Upper lobe of left lung (tissue), 6 donors: ENCODE measurements around the gene HACD2. TPM values are rescaled to one million over a fixed set of nuclear protein-coding genes. Genes with fewer than 3 reads are reported as not detected.
A peak's percentile ranks its signal among the peaks of the same experiment; 100 is the strongest.

Experiments
- ATAC-seq, 2 donors: fragments of 200-7000 bp; cut with Tn5 transposase; one replicate each; pipeline ENCODE4 v1.9.1; 2022; ENCODE audit warnings: mild to moderate bottlenecking in 2 of 2, moderate library complexity in 2 of 2; ENCODE audit not compliant: low FRiP score in 2 of 2
- DNase-seq, 2 donors: peaks; one replicate each; pipeline ENCODE4 v3.0.0-alpha.2; 2019 to 2020
- H3K27ac ChIP-seq, 4 donors: fragments of 200-600 bp; sonication (generic); one replicate each; pipeline ENCODE4 v1.5.1; 2016 to 2019
- H3K27me3 ChIP-seq, 4 donors: fragments of 200-600 bp; sonication (generic); one replicate each; pipeline ENCODE4 v1.5.1; 2017 to 2019
- H3K36me3 ChIP-seq, 4 donors: fragments of 200-600 bp; sonication (generic); one replicate each; pipeline ENCODE4 v1.5.1; 2016 to 2019
- H3K4me1 ChIP-seq, 4 donors: fragments of 200-600 bp; sonication (generic); one replicate each; pipeline ENCODE4 v1.5.1; 2018 to 2019
- H3K4me3 ChIP-seq, 4 donors: fragments of 200-600 bp; sonication (generic); one replicate each; pipeline ENCODE4 v1.5.1; 2017 to 2019; ENCODE audit warnings: mild to moderate bottlenecking in 2 of 4, moderate library complexity in 1 of 4
- H3K9me3 ChIP-seq, 4 donors: fragments of 200-600 bp; sonication (generic); one replicate each; pipeline ENCODE4 v1.5.1; 2018 to 2019
- CTCF ChIP-seq, 6 experiments: fragments of 450-650 bp in 4 of 6; fragments of 200-600 bp in 2 of 6; sonication (generic) in 2 of 6; IDR thresholded peaks; one replicate each; pipeline ENCODE4 v1.5.1; 2016 to 2019; ENCODE audit warnings: antibody characterized with exemption in 6 of 6
- EP300 ChIP-seq, 4 donors: sonication (generic); formaldehyde crosslinking; IDR thresholded peaks; one replicate each; pipeline ENCODE4 v1.5.1; 2017; ENCODE audit warnings: antibody characterized with exemption in 4 of 4, control low read depth in 2 of 4
- POLR2A ChIP-seq, 4 donors: fragments of 450-650 bp; IDR thresholded peaks; one replicate each; pipeline ENCODE4 v1.5.1; 2016 to 2017; ENCODE audit warnings: antibody characterized with exemption in 4 of 4, mild to moderate bottlenecking in 2 of 4
- POLR2AphosphoS5 ChIP-seq, 2 donors: sonication (generic); formaldehyde crosslinking; IDR thresholded peaks; one replicate each; pipeline ENCODE4 v1.5.1; 2017; ENCODE audit warnings: antibody characterized with exemption in 2 of 2
- WGBS, 2 donors: methylation state at CpG; one replicate each; pipeline ENCODE4 v1.1.5; 2017 to 2018; 5-methylcytosine and 5-hydroxymethylcytosine counted together
- total RNA-seq, 6 donors: library from RNA; depleted of rRNA in 4 of 6; stranded (reverse); fragments of >200 nt in 4 of 6; gene quantifications; one replicate each; pipeline versions ENCODE4 v1.1.0 to v1.2.1, GENCODE V29; 2016 to 2021
- donor health status: DM: no; HTN: no; CAD: no; lungs with moderate emphysema.
- donor health status: DM: no; HTN: yes; CAD: no; lungs with severe emphysema.

The HACD2 gene
- total RNA-seq, 6 donors from 2014 or later, result 12.5 to 60.4 (median 39.1) TPM

GRCh38 chr3:123446610-123447109 is 138.2 kb downstream of the HACD2 start:
- TF ChIP-seq POLR2A (IDR thresholded peaks at IDR 0.05) (no peak), CTCF (IDR thresholded peaks at IDR 0.05) (no peak), EP300 (IDR thresholded peaks at IDR 0.05) (no peak), POLR2AphosphoS5 (IDR thresholded peaks at IDR 0.05) (no peak)
- H3K36me3 ChIP-seq, result no peaks in the 10 kb centered on the region
- ATAC-seq (no peak), DNase-seq (no peak)
- H3K4me1 ChIP-seq, result peaks cover 16 to 32% (median 19%) of the 10 kb centered on the region in 4 donors
- H3K27ac ChIP-seq, result no peak overlapping the region
- H3K4me3 ChIP-seq, result peak overlapping the region in 2 of 4 donors; percentile 18 to 24
- no peaks in the 10 kb centered on the region for H3K9me3 ChIP-seq
- WGBS, 2 donors, result 80 to 82% methylated on average over 6 of the region's 6 CpGs
- H3K27me3 ChIP-seq, result peaks cover 0 to 29% (median 19%) of the 10 kb centered on the region in 4 donors

GRCh38 chr3:123446210-123446609 is 138.6 kb downstream of the HACD2 start:
- no peak overlapping the region for H3K27ac ChIP-seq
- peaks cover 0 to 29% (median 19%) of the 10 kb centered on the region in 4 donors for H3K27me3 ChIP-seq
- H3K9me3 ChIP-seq, result no peaks in the 10 kb centered on the region
- WGBS, 2 donors, result 73 to 91% methylated on average over 2 of the region's 2 CpGs
- DNase-seq (no peak), ATAC-seq (no peak)
- TF ChIP-seq POLR2A (IDR thresholded peaks at IDR 0.05) (no peak), CTCF (IDR thresholded peaks at IDR 0.05) (no peak), POLR2AphosphoS5 (IDR thresholded peaks at IDR 0.05) (no peak), EP300 (IDR thresholded peaks at IDR 0.05) (no peak)
- H3K36me3 ChIP-seq, result no peaks in the 10 kb centered on the region
- peaks cover 16 to 32% (median 19%) of the 10 kb centered on the region in 4 donors for H3K4me1 ChIP-seq
- H3K4me3 ChIP-seq, result no peak overlapping the region

GRCh38 chr3:123445702-123446101 is 139.2 kb downstream of the HACD2 start:
- WGBS, 2 donors, result 39 to 50% methylated on average over 2 of the region's 2 CpGs
- H3K36me3 ChIP-seq, result no peaks in the 10 kb centered on the region
- no peak overlapping the region for H3K27ac ChIP-seq
- H3K4me1 ChIP-seq, result peaks cover 16 to 32% (median 19%) of the 10 kb centered on the region in 4 donors
- DNase-seq, result no peak
- H3K27me3 ChIP-seq, result peaks cover 0 to 29% (median 19%) of the 10 kb centered on the region in 4 donors
- TF ChIP-seq POLR2A (IDR thresholded peaks at IDR 0.05), result no peak
- no peak for TF ChIP-seq CTCF (IDR thresholded peaks at IDR 0.05)
- no peak for TF ChIP-seq EP300 (IDR thresholded peaks at IDR 0.05)
- no peak for TF ChIP-seq POLR2AphosphoS5 (IDR thresholded peaks at IDR 0.05)
- H3K9me3 ChIP-seq, result no peaks in the 10 kb centered on the region
- ATAC-seq, result no peak
- no peak overlapping the region for H3K4me3 ChIP-seq

- H3K27me3 ChIP-seq, result peaks cover 0 to 25% (median 16%) of the 10 kb centered on the region in 4 donors
- TF ChIP-seq EP300 (IDR thresholded peaks at IDR 0.05), result no peak
- no peak for TF ChIP-seq POLR2A (IDR thresholded peaks at IDR 0.05)
- TF ChIP-seq POLR2AphosphoS5 (IDR thresholded peaks at IDR 0.05), result no peak
- no peak for TF ChIP-seq CTCF (IDR thresholded peaks at IDR 0.05)
- H3K9me3 ChIP-seq, result no peaks in the 10 kb centered on the region
- WGBS, 2 donors, result 72 to 85% methylated on average over 1 of the region's 1 CpG
- ATAC-seq (no peak), DNase-seq (no peak)
- H3K4me1 ChIP-seq, result peaks cover 12 to 27% (median 14%) of the 10 kb centered on the region in 4 donors
- no peak overlapping the region for H3K4me3 ChIP-seq
- H3K27ac ChIP-seq, result no peak overlapping the region
- no peaks in the 10 kb centered on the region for H3K36me3 ChIP-seq
These were observed 140.1 kb downstream of the HACD2 start for GRCh38 chr3:123444744-123445143.

GRCh38 chr3:123444023-123444422 is 140.8 kb downstream of the HACD2 start:
- H3K4me3 ChIP-seq, result no peak overlapping the region
- TF ChIP-seq EP300 (IDR thresholded peaks at IDR 0.05), result no peak
- TF ChIP-seq POLR2A (IDR thresholded peaks at IDR 0.05), result no peak
- no peak for TF ChIP-seq CTCF (IDR thresholded peaks at IDR 0.05)
- no peak for TF ChIP-seq POLR2AphosphoS5 (IDR thresholded peaks at IDR 0.05)
- no peak for ATAC-seq

More at GRCh38 chr3:123444023-123444422, 140.8 kb downstream of the HACD2 start:
- WGBS, 2 donors, result 54 to 63% methylated on average over 6 of the region's 6 CpGs
- no peak for DNase-seq
- Histone ChIP-seq H3K27ac (no peak overlapping the region), H3K27me3 (peaks cover 0 to 17% (median 12%) of the 10 kb centered on the region in 4 donors), H3K4me1 (peaks cover 5 to 20% (median 10%) of the 10 kb centered on the region in 4 donors), H3K36me3 (no peaks in the 10 kb centered on the region), H3K9me3 (no peaks in the 10 kb centered on the region)
